Measurements from ENCODE around the gene TRPV6.

TRPV6 gene

GRCh38 chr7:142862351-142862750 lies 23.2 kb downstream of the TRPV6 start:
- no peak overlapping the region for H3K4me2 ChIP-seq

GRCh38 chr7:142860968-142861367 lies 24.6 kb downstream of the TRPV6 start:
- no peaks in the 10 kb centered on the region for H3K4me1 ChIP-seq (ENCODE audit: low read depth, poor library complexity, severe bottlenecking)
- no peaks in the 10 kb centered on the region for H3K36me3 ChIP-seq (ENCODE audit: insufficient read depth)
- H3K27ac ChIP-seq = no peak overlapping the region
- H4K20me1 ChIP-seq (ENCODE audit: insufficient read depth) = no peaks in the 10 kb centered on the region
- no peak overlapping the region for H2AFZ ChIP-seq (ENCODE audit: low read depth)
- H3K4me2 ChIP-seq = no peak overlapping the region
- no peaks in the 10 kb centered on the region for H3K27me3 ChIP-seq (ENCODE audit: insufficient read depth, low read depth)
- H3K79me2 ChIP-seq (ENCODE audit: insufficient read depth, low read depth) = no peaks in the 10 kb centered on the region
- H3K9ac ChIP-seq = no peak overlapping the region
- H3K4me3 ChIP-seq (IDR thresholded peaks at IDR 0.05; ENCODE audit: insufficient read depth, low read depth, low read length) = no peak overlapping the region
- TF ChIP-seq, protein P1, sequence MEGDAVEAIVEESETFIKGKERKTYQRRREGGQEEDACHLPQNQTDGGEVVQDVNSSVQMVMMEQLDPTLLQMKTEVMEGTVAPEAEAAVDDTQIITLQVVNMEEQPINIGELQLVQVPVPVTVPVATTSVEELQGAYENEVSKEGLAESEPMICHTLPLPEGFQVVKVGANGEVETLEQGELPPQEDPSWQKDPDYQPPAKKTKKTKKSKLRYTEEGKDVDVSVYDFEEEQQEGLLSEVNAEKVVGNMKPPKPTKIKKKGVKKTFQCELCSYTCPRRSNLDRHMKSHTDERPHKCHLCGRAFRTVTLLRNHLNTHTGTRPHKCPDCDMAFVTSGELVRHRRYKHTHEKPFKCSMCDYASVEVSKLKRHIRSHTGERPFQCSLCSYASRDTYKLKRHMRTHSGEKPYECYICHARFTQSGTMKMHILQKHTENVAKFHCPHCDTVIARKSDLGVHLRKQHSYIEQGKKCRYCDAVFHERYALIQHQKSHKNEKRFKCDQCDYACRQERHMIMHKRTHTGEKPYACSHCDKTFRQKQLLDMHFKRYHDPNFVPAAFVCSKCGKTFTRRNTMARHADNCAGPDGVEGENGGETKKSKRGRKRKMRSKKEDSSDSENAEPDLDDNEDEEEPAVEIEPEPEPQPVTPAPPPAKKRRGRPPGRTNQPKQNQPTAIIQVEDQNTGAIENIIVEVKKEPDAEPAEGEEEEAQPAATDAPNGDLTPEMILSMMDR (conservative IDR thresholded peaks at IDR 0.05; ENCODE audit: low read depth, low read length) = no peak

More at GRCh38 chr7:142862351-142862750, 23.2 kb downstream of the TRPV6 start:
- Histone ChIP-seq H3K4me1 (ENCODE audit: low read depth, poor library complexity, severe bottlenecking) (no peaks in the 10 kb centered on the region), H3K9ac (no peak overlapping the region), H3K79me2 (ENCODE audit: insufficient read depth, low read depth) (no peaks in the 10 kb centered on the region), H3K4me3 (IDR thresholded peaks at IDR 0.05; ENCODE audit: insufficient read depth, low read depth, low read length) (no peak overlapping the region), H3K27ac (no peak overlapping the region), H4K20me1 (ENCODE audit: insufficient read depth) (no peaks in the 10 kb centered on the region), H3K36me3 (ENCODE audit: insufficient read depth) (no peaks in the 10 kb centered on the region), H3K27me3 (ENCODE audit: insufficient read depth, low read depth) (no peaks in the 10 kb centered on the region), H2AFZ (ENCODE audit: low read depth) (no peak overlapping the region)
- TF ChIP-seq, protein P1 (conservative IDR thresholded peaks at IDR 0.05; ENCODE audit: low read depth, low read length) = no peak

DNA sequence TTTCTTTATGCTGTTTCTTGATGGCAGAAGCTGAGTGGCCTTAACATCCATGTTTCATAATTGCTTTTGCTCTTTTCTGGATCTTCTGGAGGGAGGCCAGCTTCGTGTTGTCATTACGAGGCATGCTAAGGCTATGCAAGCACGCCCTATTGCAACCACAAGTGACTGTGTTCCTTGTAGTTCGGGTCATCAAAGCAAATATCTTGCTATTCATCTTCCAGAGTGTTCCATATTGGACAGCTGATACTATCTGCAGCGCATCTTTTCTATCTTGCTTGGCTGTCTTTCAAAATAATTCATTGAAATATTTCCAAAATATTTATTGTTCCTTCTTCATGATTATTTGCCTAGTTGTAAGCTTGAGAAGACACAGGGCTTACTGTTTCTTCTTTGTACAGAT lies 25.7 kb downstream of the TRPV6 start:
- Histone ChIP-seq H2AFZ (ENCODE audit: low read depth) (no peak overlapping the region), H3K79me2 (ENCODE audit: insufficient read depth, low read depth) (no peaks in the 10 kb centered on the region), H3K27ac (no peak overlapping the region), H4K20me1 (ENCODE audit: insufficient read depth) (no peaks in the 10 kb centered on the region), H3K36me3 (ENCODE audit: insufficient read depth) (no peaks in the 10 kb centered on the region), H3K4me3 (IDR thresholded peaks at IDR 0.05; ENCODE audit: insufficient read depth, low read depth, low read length) (no peak overlapping the region), H3K9ac (no peak overlapping the region), H3K27me3 (ENCODE audit: insufficient read depth, low read depth) (no peaks in the 10 kb centered on the region), H3K4me1 (ENCODE audit: low read depth, poor library complexity, severe bottlenecking) (no peaks in the 10 kb centered on the region), H3K4me2 (no peak overlapping the region)
- TF ChIP-seq, protein P1 (conservative IDR thresholded peaks at IDR 0.05; ENCODE audit: low read depth, low read length) = no peak

- H3K79me2 ChIP-seq (ENCODE audit: insufficient read depth, low read depth) = no peaks in the 10 kb centered on the region
- H3K27me3 ChIP-seq (ENCODE audit: insufficient read depth, low read depth) = no peaks in the 10 kb centered on the region
- no peaks in the 10 kb centered on the region for H4K20me1 ChIP-seq (ENCODE audit: insufficient read depth)
- no peaks in the 10 kb centered on the region for H3K36me3 ChIP-seq (ENCODE audit: insufficient read depth)
- no peak overlapping the region for H3K4me2 ChIP-seq
- TF ChIP-seq, protein P1 (conservative IDR thresholded peaks at IDR 0.05; ENCODE audit: low read depth, low read length) = no peak
- no peak overlapping the region for H3K27ac ChIP-seq
- H3K4me3 ChIP-seq (IDR thresholded peaks at IDR 0.05; ENCODE audit: insufficient read depth, low read depth, low read length) = no peak overlapping the region
- no peak overlapping the region for H2AFZ ChIP-seq (ENCODE audit: low read depth)
- no peaks in the 10 kb centered on the region for H3K4me1 ChIP-seq (ENCODE audit: low read depth, poor library complexity, severe bottlenecking)
- no peak overlapping the region for H3K9ac ChIP-seq
Measured at GRCh38 chr7:142859411-142859810, 26.1 kb downstream of the TRPV6 start.

All from KMS-11 (cell line).